ENCODE results near the gene OTOF. TPM values are rescaled to one million over a fixed set of nuclear protein-coding genes. Genes with fewer than 3 reads are reported as not detected.

OTOF gene
- total and polyA plus RNA-seq, 2 experiments from 2014 or later = 0.21 to 0.23 TPM

DNA sequence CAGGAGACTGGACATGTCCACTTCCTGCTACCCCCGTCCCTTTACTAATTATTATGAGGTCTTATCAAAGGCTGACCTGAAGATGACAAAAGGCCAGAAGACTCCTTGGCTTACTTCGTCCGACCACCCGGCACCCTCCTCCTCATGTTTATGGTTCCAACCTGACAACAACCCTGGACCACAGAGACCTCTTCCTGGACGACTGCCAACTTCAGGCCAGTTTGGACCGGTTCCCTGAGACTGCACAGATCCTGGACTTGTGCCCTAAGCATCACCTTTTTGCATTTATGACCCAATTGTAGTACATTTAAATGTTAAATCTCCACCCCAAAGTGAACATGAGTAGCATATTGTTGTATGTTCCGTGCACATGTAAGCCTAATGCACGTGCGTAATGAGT, 70.4 kb downstream of the OTOF start:
- DNase-seq (ENCODE audit: low spot score) (no peak), ATAC-seq (no peak)
- H3K36me3 Mint-ChIP-seq (ENCODE audit: low read depth) = no peaks in the 10 kb centered on the region
- H3K4me3 ChIP-seq = no peak overlapping the region
- no peaks in the 10 kb centered on the region for H3K9me2 ChIP-seq (ENCODE audit: insufficient read depth)
- peaks cover 7% of the 10 kb centered on the region; the same call in 1 of the 2 replicates for H3K4me1 ChIP-seq (ENCODE audit: insufficient read depth)
- no peak overlapping the region for H3K4me3 Mint-ChIP-seq
- no peaks in the 10 kb centered on the region for H3K9me3 Mint-ChIP-seq
- no peaks in the 10 kb centered on the region for H3K79me2 ChIP-seq (replicated peaks; ENCODE audit: insufficient read depth)
- H3K4me1 Mint-ChIP-seq = no peaks in the 10 kb centered on the region
- H3K27me3 ChIP-seq (ENCODE audit: insufficient read depth) = no peaks in the 10 kb centered on the region
- TF ChIP-seq ZNF331 (CRISPR knock-in tag; IDR thresholded peaks at IDR 0.05; ENCODE audit: low read depth) (no peak), CREB1 (CRISPR knock-in tag; IDR thresholded peaks at IDR 0.05; ENCODE audit: low read depth) (no peak), NANOG (IDR thresholded peaks at IDR 0.05; ENCODE audit: borderline replicate concordance) (no peak), ZNF114 (CRISPR knock-in tag; IDR thresholded peaks at IDR 0.05) (no peak), EZH2 (IDR thresholded peaks at IDR 0.05; ENCODE audit: low read depth, unreplicated experiment) (no peak), EZH2phosphoT487 (IDR thresholded peaks at IDR 0.05; ENCODE audit: unreplicated experiment) (no peak), JUNB (IDR thresholded peaks at IDR 0.05; ENCODE audit: unreplicated experiment) (no peak), POLR2AphosphoS5 (IDR thresholded peaks at IDR 0.05; ENCODE audit: low read depth) (no peak), STAT1 (IDR thresholded peaks at IDR 0.05; ENCODE audit: unreplicated experiment) (no peak)
- TF ChIP-seq, protein P1, sequence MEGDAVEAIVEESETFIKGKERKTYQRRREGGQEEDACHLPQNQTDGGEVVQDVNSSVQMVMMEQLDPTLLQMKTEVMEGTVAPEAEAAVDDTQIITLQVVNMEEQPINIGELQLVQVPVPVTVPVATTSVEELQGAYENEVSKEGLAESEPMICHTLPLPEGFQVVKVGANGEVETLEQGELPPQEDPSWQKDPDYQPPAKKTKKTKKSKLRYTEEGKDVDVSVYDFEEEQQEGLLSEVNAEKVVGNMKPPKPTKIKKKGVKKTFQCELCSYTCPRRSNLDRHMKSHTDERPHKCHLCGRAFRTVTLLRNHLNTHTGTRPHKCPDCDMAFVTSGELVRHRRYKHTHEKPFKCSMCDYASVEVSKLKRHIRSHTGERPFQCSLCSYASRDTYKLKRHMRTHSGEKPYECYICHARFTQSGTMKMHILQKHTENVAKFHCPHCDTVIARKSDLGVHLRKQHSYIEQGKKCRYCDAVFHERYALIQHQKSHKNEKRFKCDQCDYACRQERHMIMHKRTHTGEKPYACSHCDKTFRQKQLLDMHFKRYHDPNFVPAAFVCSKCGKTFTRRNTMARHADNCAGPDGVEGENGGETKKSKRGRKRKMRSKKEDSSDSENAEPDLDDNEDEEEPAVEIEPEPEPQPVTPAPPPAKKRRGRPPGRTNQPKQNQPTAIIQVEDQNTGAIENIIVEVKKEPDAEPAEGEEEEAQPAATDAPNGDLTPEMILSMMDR (conservative IDR thresholded peaks at IDR 0.05; ENCODE audit: low read depth in 2 of 2) = no peak
- TF ChIP-seq, protein P2, sequence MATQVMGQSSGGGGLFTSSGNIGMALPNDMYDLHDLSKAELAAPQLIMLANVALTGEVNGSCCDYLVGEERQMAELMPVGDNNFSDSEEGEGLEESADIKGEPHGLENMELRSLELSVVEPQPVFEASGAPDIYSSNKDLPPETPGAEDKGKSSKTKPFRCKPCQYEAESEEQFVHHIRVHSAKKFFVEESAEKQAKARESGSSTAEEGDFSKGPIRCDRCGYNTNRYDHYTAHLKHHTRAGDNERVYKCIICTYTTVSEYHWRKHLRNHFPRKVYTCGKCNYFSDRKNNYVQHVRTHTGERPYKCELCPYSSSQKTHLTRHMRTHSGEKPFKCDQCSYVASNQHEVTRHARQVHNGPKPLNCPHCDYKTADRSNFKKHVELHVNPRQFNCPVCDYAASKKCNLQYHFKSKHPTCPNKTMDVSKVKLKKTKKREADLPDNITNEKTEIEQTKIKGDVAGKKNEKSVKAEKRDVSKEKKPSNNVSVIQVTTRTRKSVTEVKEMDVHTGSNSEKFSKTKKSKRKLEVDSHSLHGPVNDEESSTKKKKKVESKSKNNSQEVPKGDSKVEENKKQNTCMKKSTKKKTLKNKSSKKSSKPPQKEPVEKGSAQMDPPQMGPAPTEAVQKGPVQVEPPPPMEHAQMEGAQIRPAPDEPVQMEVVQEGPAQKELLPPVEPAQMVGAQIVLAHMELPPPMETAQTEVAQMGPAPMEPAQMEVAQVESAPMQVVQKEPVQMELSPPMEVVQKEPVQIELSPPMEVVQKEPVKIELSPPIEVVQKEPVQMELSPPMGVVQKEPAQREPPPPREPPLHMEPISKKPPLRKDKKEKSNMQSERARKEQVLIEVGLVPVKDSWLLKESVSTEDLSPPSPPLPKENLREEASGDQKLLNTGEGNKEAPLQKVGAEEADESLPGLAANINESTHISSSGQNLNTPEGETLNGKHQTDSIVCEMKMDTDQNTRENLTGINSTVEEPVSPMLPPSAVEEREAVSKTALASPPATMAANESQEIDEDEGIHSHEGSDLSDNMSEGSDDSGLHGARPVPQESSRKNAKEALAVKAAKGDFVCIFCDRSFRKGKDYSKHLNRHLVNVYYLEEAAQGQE (IDR thresholded peaks at IDR 0.05; ENCODE audit: unreplicated experiment) = no peak
- TF ChIP-seq, protein P3, sequence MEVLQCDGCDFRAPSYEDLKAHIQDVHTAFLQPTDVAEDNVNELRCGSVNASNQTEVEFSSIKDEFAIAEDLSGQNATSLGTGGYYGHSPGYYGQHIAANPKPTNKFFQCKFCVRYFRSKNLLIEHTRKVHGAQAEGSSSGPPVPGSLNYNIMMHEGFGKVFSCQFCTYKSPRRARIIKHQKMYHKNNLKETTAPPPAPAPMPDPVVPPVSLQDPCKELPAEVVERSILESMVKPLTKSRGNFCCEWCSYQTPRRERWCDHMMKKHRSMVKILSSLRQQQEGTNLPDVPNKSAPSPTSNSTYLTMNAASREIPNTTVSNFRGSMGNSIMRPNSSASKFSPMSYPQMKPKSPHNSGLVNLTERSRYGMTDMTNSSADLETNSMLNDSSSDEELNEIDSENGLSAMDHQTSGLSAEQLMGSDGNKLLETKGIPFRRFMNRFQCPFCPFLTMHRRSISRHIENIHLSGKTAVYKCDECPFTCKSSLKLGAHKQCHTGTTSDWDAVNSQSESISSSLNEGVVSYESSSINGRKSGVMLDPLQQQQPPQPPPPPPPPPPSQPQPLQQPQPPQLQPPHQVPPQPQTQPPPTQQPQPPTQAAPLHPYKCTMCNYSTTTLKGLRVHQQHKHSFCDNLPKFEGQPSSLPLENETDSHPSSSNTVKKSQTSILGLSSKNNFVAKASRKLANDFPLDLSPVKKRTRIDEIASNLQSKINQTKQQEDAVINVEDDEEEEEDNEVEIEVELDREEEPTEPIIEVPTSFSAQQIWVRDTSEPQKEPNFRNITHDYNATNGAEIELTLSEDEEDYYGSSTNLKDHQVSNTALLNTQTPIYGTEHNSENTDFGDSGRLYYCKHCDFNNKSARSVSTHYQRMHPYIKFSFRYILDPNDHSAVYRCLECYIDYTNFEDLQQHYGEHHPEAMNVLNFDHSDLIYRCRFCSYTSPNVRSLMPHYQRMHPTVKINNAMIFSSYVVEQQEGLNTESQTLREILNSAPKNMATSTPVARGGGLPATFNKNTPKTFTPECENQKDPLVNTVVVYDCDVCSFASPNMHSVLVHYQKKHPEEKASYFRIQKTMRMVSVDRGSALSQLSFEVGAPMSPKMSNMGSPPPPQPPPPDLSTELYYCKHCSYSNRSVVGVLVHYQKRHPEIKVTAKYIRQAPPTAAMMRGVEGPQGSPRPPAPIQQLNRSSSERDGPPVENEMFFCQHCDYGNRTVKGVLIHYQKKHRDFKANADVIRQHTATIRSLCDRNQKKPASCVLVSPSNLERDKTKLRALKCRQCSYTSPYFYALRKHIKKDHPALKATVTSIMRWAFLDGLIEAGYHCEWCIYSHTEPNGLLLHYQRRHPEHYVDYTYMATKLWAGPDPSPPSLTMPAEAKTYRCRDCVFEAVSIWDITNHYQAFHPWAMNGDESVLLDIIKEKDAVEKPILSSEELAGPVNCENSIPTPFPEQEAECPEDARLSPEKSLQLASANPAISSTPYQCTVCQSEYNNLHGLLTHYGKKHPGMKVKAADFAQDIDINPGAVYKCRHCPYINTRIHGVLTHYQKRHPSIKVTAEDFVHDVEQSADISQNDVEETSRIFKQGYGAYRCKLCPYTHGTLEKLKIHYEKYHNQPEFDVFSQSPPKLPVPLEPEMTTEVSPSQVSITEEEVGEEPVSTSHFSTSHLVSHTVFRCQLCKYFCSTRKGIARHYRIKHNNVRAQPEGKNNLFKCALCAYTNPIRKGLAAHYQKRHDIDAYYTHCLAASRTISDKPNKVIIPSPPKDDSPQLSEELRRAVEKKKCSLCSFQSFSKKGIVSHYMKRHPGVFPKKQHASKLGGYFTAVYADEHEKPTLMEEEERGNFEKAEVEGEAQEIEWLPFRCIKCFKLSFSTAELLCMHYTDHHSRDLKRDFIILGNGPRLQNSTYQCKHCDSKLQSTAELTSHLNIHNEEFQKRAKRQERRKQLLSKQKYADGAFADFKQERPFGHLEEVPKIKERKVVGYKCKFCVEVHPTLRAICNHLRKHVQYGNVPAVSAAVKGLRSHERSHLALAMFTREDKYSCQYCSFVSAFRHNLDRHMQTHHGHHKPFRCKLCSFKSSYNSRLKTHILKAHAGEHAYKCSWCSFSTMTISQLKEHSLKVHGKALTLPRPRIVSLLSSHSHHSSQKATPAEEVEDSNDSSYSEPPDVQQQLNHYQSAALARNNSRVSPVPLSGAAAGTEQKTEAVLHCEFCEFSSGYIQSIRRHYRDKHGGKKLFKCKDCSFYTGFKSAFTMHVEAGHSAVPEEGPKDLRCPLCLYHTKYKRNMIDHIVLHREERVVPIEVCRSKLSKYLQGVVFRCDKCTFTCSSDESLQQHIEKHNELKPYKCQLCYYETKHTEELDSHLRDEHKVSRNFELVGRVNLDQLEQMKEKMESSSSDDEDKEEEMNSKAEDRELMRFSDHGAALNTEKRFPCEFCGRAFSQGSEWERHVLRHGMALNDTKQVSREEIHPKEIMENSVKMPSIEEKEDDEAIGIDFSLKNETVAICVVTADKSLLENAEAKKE (CRISPR knock-in tag; IDR thresholded peaks at IDR 0.05) = no peak
- TF ChIP-seq, protein P4, sequence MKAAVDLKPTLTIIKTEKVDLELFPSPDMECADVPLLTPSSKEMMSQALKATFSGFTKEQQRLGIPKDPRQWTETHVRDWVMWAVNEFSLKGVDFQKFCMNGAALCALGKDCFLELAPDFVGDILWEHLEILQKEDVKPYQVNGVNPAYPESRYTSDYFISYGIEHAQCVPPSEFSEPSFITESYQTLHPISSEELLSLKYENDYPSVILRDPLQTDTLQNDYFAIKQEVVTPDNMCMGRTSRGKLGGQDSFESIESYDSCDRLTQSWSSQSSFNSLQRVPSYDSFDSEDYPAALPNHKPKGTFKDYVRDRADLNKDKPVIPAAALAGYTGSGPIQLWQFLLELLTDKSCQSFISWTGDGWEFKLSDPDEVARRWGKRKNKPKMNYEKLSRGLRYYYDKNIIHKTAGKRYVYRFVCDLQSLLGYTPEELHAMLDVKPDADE (IDR thresholded peaks at IDR 0.05) = no peak
- no peak overlapping the region for H3K27ac ChIP-seq (ENCODE audit: low read depth)
- no peak overlapping the region for H2AFZ ChIP-seq
- no peaks in the 10 kb centered on the region for H3F3A ChIP-seq (replicated peaks; ENCODE audit: low read depth)
- no peak overlapping the region for H3K27ac Mint-ChIP-seq
- no peaks in the 10 kb centered on the region for H3K36me3 ChIP-seq (ENCODE audit: insufficient read depth)
- H3K27me3 Mint-ChIP-seq (ENCODE audit: insufficient read depth, low read depth, poor library complexity) = no peaks in the 10 kb centered on the region
- H4K20me1 ChIP-seq (replicated peaks; ENCODE audit: insufficient read depth) = no peaks in the 10 kb centered on the region
- H3K4me2 ChIP-seq = no peak overlapping the region

All from GM23338 (cell line).